GM23338 (cell line): Measurements from ENCODE around the gene TMEM201. TPM values are rescaled to one million over a fixed set of nuclear protein-coding genes. Genes with fewer than 3 reads are reported as not detected.
"Not testable (repeated sequence)": the region's sequence is repeated elsewhere in the genome, so short reads cannot be mapped to it uniquely, and the experiment has no call there.

Experiments used
- ATAC-seq: fragments of 200-7000 bp; cut with Tn5 transposase; 3 replicates; pipeline ENCODE4 v1.9.1; 2020
- DNase-seq: peaks from one replicate; pipeline ENCODE4 v3.0.0-alpha.2; 2015; ENCODE audit warnings: low spot score
- H2AFZ ChIP-seq: fragments of 200-600 bp; sonication (generic); 2 replicates; pipeline ENCODE4 v1.8.0; 2016; ENCODE audit warnings: antibody characterized with exemption, mild to moderate bottlenecking, moderate library complexity
- H3F3A ChIP-seq: fragments of 200-600 bp; sonication (generic); replicated peaks from 2 replicates; pipeline ENCODE4 v1.8.0; 2017; ENCODE audit warnings: antibody characterized with exemption, mixed run types, low read depth
- H3K27ac ChIP-seq: fragments of 200-600 bp; sonication (generic); 2 replicates; pipeline ENCODE4 v1.6.1; 2016; ENCODE audit warnings: low read depth
- H3K27me3 ChIP-seq: fragments of 200-600 bp; sonication (generic); 2 replicates; pipeline ENCODE4 v1.8.0; 2016; ENCODE audit warnings: mild to moderate bottlenecking, mixed run types, moderate library complexity; ENCODE audit not compliant: insufficient read depth
- H3K36me3 ChIP-seq: fragments of 200-600 bp; sonication (generic); 2 replicates; pipeline ENCODE4 v1.8.0; 2016; ENCODE audit warnings: mild to moderate bottlenecking; ENCODE audit not compliant: insufficient read depth
- H3K4me1 ChIP-seq: fragments of 200-600 bp; sonication (generic); 2 replicates; pipeline ENCODE4 v1.8.0; 2016; ENCODE audit warnings: mild to moderate bottlenecking, moderate library complexity; ENCODE audit not compliant: insufficient read depth
- H3K4me2 ChIP-seq: fragments of 200-600 bp; sonication (generic); 2 replicates; pipeline ENCODE4 v1.7.1; 2017; ENCODE audit warnings: mixed run types
- H3K4me3 ChIP-seq: fragments of 200-600 bp; sonication (generic); 2 replicates; pipeline ENCODE4 v1.6.1; 2016; ENCODE audit warnings: mixed run types
- H3K79me2 ChIP-seq: fragments of 200-600 bp; sonication (generic); replicated peaks from 2 replicates; pipeline ENCODE4 v1.8.0; 2017; ENCODE audit warnings: mild to moderate bottlenecking; ENCODE audit not compliant: insufficient read depth
- H3K9me2 ChIP-seq: fragments of 200-600 bp; sonication (generic); 2 replicates; pipeline ENCODE4 v1.8.0; 2017; ENCODE audit not compliant: insufficient read depth
- H4K20me1 ChIP-seq: fragments of 200-600 bp; sonication (generic); replicated peaks from 2 replicates; pipeline ENCODE4 v1.8.0; 2017; ENCODE audit warnings: mild to moderate bottlenecking; ENCODE audit not compliant: insufficient read depth
- H3K27ac Mint-ChIP-seq: 2 replicates; pipeline ENCODE4 v1.8.0; 2020; ENCODE audit warnings: inconsistent platforms, mild to moderate bottlenecking, moderate library complexity, mixed read lengths
- H3K27me3 Mint-ChIP-seq: 3 replicates; pipeline ENCODE4 v1.8.0; 2022; ENCODE audit warnings: low read depth, mild to moderate bottlenecking, moderate library complexity, mixed read lengths, inconsistent platforms; ENCODE audit not compliant: insufficient read depth, poor library complexity
- H3K36me3 Mint-ChIP-seq: 3 replicates; pipeline ENCODE4 v1.8.0; 2021; ENCODE audit warnings: low read depth, mild to moderate bottlenecking, inconsistent platforms, moderate library complexity, mixed read lengths
- H3K4me1 Mint-ChIP-seq: 3 replicates; pipeline ENCODE4 v1.8.0; 2020; ENCODE audit warnings: mild to moderate bottlenecking, inconsistent platforms, mixed read lengths
- H3K4me3 Mint-ChIP-seq: 3 replicates; pipeline ENCODE4 v1.8.0; 2021; ENCODE audit warnings: moderate library complexity, mild to moderate bottlenecking, inconsistent platforms, mixed read lengths
- H3K9me3 Mint-ChIP-seq: 3 replicates; pipeline ENCODE4 v1.8.0; 2020; ENCODE audit warnings: moderate library complexity, mild to moderate bottlenecking, inconsistent platforms, mixed read lengths
- CREB1 ChIP-seq: fragments of 250-450 bp; sonication (Bioruptor Pico); IDR thresholded peaks from 2 replicates; pipeline ENCODE4 v1.5.0; 2020; ENCODE audit warnings: low read depth, mild to moderate bottlenecking, moderate library complexity
- CTCF ChIP-seq, 2 experiments: fragments of 200-600 bp in 1 of 2; sonication (generic) in 1 of 2; conservative IDR thresholded peaks; 2 replicates each; pipeline versions ENCODE4 v1.5.1 to v1.6.1; 2016 to 2017; ENCODE audit warnings: antibody characterized with exemption in 2 of 2, low read depth in 2 of 2, mild to moderate bottlenecking in 2 of 2, moderate library complexity in 1 of 2
- ETS1 ChIP-seq: IDR thresholded peaks from 2 replicates; pipeline ENCODE4 v1.6.1; 2016; ENCODE audit warnings: antibody characterized with exemption
- EZH2 ChIP-seq: fragments of 200-600 bp; sonication (generic); IDR thresholded peaks from one replicate; pipeline ENCODE4 v1.8.0; 2017; ENCODE audit warnings: antibody characterized with exemption, mild to moderate bottlenecking, low read depth; ENCODE audit not compliant: unreplicated experiment
- EZH2phosphoT487 ChIP-seq: fragments of 200-600 bp; sonication (generic); IDR thresholded peaks from one replicate; pipeline ENCODE4 v1.8.1; 2018; ENCODE audit warnings: antibody characterized with exemption; ENCODE audit not compliant: unreplicated experiment
- NANOG ChIP-seq: IDR thresholded peaks from 2 replicates; pipeline ENCODE4 v1.6.1; 2016; ENCODE audit warnings: antibody characterized with exemption, borderline replicate concordance
- REST ChIP-seq: IDR thresholded peaks from one replicate; pipeline ENCODE4 v1.6.1; 2018; ENCODE audit warnings: antibody characterized with exemption; ENCODE audit not compliant: unreplicated experiment
- ZNF331 ChIP-seq: fragments of 250-450 bp; sonication (Bioruptor Pico); IDR thresholded peaks from 2 replicates; pipeline ENCODE4 v1.5.0; 2020; ENCODE audit warnings: low read depth, mild to moderate bottlenecking, moderate library complexity
- polyA plus RNA-seq: library from polyadenylated mRNA; unstranded; fragments of >200 nt; fragmentation: Nextera tagmentation; extraction: Ambion mirVana; gene quantifications from 2 replicates; pipeline ENCODE4 v1.2.1, GENCODE V29; 2016
- total RNA-seq: library from RNA; depleted of rRNA; stranded (reverse); fragments of >200 nt; shearing (Covaris generic); gene quantifications from 2 replicates; pipeline ENCODE4 v1.2.3, GENCODE V29; 2014

Gene TMEM201
- total and polyA plus RNA-seq, 2 experiments from 2014 or later = 11.6 to 27.2 TPM

- Histone ChIP-seq H4K20me1 (peaks cover 30% of the 10 kb centered on the region), H3K36me3 (peaks cover 12% of the 10 kb centered on the region)
- H3K79me2 ChIP-seq, H3F3A ChIP-seq, H3K27me3 ChIP-seq, DNase-seq, H3K4me1 Mint-ChIP-seq, H3K27me3 Mint-ChIP-seq, H3K27ac Mint-ChIP-seq, H3K4me3 Mint-ChIP-seq, H2AFZ ChIP-seq, H3K27ac ChIP-seq, H3K4me1 ChIP-seq, H3K4me3 ChIP-seq, H3K9me3 Mint-ChIP-seq, H3K4me2 ChIP-seq, ATAC-seq, H3K9me2 ChIP-seq: not testable (repeated sequence)
- H3K36me3 Mint-ChIP-seq = peaks cover 66% of the 10 kb centered on the region
These were observed 17.7 kb upstream of the TMEM201 start for GRCh38 chr1:9570886-9571529.

GRCh38 chr1:9573723-9574122, 15.0 kb upstream of the TMEM201 start:
- no peak overlapping the region for H3K4me2 ChIP-seq
- no peak overlapping the region for H3K27ac Mint-ChIP-seq
- no peak overlapping the region for H3K4me3 ChIP-seq
- H3K4me1 Mint-ChIP-seq = no peaks in the 10 kb centered on the region
- no peak overlapping the region for H3K4me3 Mint-ChIP-seq
- peaks cover 8% of the 10 kb centered on the region for H3K36me3 ChIP-seq
- H3K9me3 Mint-ChIP-seq = no peaks in the 10 kb centered on the region
- peaks cover 77% of the 10 kb centered on the region for H3K36me3 Mint-ChIP-seq
- TF ChIP-seq CTCF (conservative IDR thresholded peaks at IDR 0.05; ENCODE audit: low read depth in 2 of 2) = peak; percentile 50 to 58
- TF ChIP-seq ZNF331 (CRISPR knock-in tag) = no peak
- H3K79me2 ChIP-seq = peaks cover 6% of the 10 kb centered on the region; the same call in 1 of the 2 replicates
- H4K20me1 ChIP-seq = peaks cover 29% of the 10 kb centered on the region
- no peaks in the 10 kb centered on the region for H3K9me2 ChIP-seq
- peak; percentile 54 for ATAC-seq
- H3K27ac ChIP-seq = no peak overlapping the region
- no peak overlapping the region for H2AFZ ChIP-seq
- no peaks in the 10 kb centered on the region for H3K27me3 ChIP-seq
- H3K4me1 ChIP-seq = no peaks in the 10 kb centered on the region
- H3K27me3 Mint-ChIP-seq = peaks cover 2% of the 10 kb centered on the region
- H3F3A ChIP-seq = no peaks in the 10 kb centered on the region; the same call in 1 of the 2 replicates
- peak; percentile 67 for DNase-seq

GRCh38 chr1:9575486-9575885, 13.2 kb upstream of the TMEM201 start:
- Mint-ChIP-seq H3K36me3 (peaks cover 85% of the 10 kb centered on the region), H3K4me1 (no peaks in the 10 kb centered on the region), H3K4me3 (no peak overlapping the region), H3K27me3 (peaks cover 5% of the 10 kb centered on the region), H3K27ac (no peak overlapping the region), H3K9me3 (no peaks in the 10 kb centered on the region)
- no peak overlapping the region for H3K4me3 ChIP-seq
- TF ChIP-seq CREB1 (CRISPR knock-in tag) (no peak), REST (no peak), EZH2 (no peak), ETS1 (no peak), ZNF331 (CRISPR knock-in tag) (no peak), EZH2phosphoT487 (no peak), NANOG (no peak)
- no peaks in the 10 kb centered on the region; the same call in 1 of the 2 replicates for H3F3A ChIP-seq
- H3K79me2 ChIP-seq = peaks cover 6% of the 10 kb centered on the region; the same call in 1 of the 2 replicates
- H3K4me1 ChIP-seq = no peaks in the 10 kb centered on the region
- no peak overlapping the region for H3K27ac ChIP-seq
- H4K20me1 ChIP-seq = peaks cover 15% of the 10 kb centered on the region
- DNase-seq (no peak), ATAC-seq (no peak)
- H3K27me3 ChIP-seq = no peaks in the 10 kb centered on the region
- H3K36me3 ChIP-seq = peaks cover 8% of the 10 kb centered on the region
- H3K4me2 ChIP-seq = no peak overlapping the region
- H2AFZ ChIP-seq = no peak overlapping the region
- no peaks in the 10 kb centered on the region for H3K9me2 ChIP-seq
